Fibroblast of lung (primary cell): Measurements from ENCODE around the gene IL20.

Experiments
- CTCF ChIP-seq, 2 donors: IDR thresholded peaks in 1 of 2; conservative IDR thresholded peaks in 1 of 2; 1 replicate in 1 of 2; 2 replicates in 1 of 2; pipeline ENCODE4 v1.5.1; 2011 to 2012; ENCODE audit warnings: low read length in 2 of 2, control low read depth in 1 of 2, inconsistent platforms in 1 of 2, low read depth in 1 of 2, mild to moderate bottlenecking in 1 of 2
- EZH2 ChIP-seq: IDR thresholded peaks from 2 replicates; pipeline ENCODE4 v1.5.1; 2012; ENCODE audit warnings: low read length, control low read depth, mild to moderate bottlenecking; ENCODE audit errors: missing control alignments

- TF ChIP-seq EZH2 (no peak), CTCF (conservative IDR thresholded peaks at IDR 0.05 in 1 of 2, IDR thresholded peaks at IDR 0.05 in 1 of 2; ENCODE audit: low read depth in 1 of 2, low read length in 2 of 2) (peak; percentile 81)
Measured at GRCh38 chr1:206912445-206913095, 47.1 kb downstream of the IL20 start.
